NCI-H1930 (cell line): ENCODE data around the gene FARS2.

Experiments
- DNase-seq, 2 experiments: peaks; one replicate each; lab custom pipeline; 2025; lab: John Stamatoyannopoulos, UW

The FARS2 gene

DNA sequence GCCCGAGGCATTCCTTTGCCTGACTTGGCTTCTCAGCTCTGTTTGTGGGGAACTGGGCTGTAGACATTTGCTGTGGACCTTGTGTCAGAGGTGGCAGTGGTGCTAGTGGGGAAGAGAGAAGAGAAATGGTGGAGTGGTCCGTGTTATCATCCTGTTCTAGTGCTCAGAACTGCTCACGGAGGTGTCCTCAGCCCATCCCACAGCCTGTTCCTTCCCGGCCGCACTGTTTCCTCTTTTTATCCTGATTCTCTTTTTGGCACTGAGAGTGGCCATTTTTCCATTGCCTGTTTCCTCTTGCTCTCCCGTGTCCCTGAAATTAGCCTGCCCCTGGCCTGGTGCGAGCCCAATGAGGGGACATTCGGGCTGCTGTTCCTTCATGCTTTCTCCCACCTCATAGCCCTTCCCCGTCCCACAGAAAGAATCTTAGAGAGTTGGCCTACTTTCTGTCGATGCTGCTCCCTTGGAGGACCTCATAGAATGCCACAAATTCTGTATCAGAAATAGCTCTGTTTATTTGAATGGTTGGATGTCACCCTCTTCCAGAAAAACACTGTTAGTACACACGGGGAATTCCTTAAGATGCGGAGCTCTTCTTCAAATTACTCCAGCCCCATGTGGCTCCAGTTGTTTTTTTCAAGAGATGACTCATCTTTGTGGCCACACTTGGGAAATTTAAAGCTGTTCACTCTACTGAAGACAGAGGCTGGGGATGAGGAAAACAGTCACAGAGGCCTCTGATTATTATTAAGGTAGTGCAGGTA, 26.1 kb downstream of the FARS2 start:
- no peak for DNase-seq

DNA sequence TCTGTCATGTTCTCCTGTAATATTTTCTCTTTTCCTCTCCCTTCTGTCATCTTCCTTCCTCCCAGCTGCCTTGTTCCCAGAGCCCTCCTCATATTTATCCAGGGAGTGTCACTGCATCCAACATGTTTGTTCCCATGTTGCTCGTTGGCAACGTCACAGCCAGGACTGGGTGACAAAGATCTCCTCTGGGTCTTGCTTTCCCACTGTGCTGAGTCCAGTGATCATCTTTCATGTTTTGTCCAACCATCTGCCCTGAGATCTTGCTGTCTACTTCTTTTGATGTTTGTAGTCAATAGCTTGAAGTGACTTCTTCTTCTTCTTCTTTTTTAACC, 26.6 kb downstream of the FARS2 start:
- no peak for DNase-seq

DNA sequence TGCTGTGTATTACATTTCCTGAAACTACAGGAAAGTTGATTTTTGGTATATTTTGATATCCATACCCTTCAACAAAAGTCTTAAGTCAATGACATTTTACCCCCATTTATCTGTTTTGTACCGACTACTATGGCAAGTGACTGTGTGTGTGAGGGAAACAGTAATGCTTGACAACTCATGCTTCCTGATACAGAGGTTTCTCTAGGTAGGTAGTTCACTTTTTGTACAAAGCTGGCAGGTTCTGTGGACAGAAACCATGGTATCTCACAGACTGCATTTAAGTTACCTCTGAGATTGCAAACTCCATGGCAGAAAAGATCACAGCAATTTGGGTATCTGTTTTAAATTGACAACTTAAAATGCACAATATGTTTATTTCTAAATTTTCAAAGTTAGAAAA, 28.8 kb downstream of the FARS2 start:
- DNase-seq: no peak

DNA sequence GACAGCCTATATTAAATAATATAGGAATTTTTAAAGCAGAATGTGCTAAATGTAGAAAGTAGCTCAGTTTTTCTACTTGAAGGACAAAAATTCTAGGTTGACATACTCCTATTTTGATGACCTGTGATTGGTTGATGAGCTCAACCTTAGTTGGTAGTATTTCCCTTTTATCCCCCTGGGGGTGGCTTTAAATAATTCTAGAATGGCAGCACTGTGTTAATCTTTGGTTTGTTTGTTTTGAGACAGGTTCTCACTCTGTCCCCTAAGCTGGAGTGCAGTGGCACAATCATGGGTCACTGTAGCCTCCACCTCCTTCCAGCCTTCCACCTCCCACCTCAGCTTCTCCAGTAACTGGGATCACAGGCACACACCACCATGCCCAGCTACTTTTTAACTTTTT, 29.2 kb downstream of the FARS2 start:
- no peak for DNase-seq

DNA sequence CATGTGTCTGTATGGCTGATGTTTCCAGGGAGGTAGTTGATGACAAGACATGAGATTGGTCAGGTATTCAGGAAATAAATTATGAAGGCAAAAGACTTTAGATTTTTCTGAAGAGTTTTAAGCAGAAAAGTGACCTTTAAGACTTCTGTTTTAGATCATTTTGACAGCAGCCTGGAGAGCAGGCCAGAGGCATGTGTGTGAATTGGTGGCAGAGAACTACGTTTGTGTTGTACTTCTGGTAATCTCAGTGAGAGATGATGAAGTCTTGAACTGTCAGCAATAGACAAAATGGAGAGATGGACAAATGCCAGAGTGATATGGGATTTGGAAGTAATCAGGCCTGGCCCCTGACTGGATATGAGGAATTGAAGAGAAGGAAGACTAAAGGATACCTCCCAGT, 30.8 kb downstream of the FARS2 start:
- DNase-seq: no peak

DNA sequence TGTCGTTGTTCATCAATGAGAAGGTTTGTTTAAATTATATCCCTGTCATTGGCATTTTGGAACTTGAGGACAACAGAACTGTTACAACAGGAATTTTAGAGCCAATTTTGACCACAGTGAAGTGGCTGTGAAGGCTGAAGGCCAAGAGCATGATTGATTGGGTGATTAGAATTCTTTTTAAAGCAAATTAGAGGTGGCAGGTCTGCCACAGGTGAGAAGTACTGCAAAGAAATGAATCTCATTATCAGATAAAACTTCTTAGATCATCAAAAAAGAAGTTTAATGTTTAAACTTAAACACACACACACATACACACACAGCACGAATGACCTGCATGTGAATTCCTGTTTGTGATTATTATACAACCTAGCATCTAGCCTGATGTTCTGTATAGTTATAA, 32.4 kb downstream of the FARS2 start:
- no peak for DNase-seq

DNA sequence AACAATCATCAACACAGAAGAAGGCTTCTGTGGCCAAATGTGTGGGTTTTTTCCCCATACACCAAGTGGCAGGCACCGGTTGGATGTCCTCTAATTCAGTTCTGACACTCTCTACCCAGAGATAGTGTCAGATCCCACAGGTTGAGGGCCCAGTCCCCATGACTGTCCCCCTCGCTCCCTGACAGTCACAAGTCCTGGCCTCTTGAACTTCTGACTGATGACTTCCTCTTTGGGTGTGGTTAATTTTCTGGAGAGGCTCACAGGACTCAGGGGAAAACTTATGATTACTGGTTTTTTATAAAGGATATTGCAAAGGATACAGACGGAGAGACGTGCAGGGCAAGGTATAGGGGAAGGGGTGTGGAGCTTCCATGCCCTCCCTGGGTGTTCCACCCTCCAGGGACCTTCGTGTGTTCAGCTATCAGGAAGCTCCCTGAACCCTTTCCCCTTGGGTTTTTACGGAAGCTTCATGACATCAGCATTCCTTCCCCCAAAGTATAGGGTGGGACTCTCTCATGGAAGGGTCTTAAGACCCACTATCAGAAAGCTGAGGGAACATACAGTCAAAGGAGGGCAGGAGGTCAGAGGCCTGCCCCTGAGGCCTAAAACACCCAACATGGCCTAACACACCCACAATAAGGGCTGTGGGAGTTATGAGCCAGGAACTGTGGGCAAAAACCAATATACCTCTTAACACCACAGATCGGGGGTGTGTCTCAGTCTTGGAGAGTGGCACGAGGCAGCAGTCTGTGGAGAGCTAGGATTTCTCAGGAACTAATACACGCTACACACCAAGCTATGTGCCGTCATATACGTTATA, 33.3 kb downstream of the FARS2 start:
- DNase-seq: no peak

DNA sequence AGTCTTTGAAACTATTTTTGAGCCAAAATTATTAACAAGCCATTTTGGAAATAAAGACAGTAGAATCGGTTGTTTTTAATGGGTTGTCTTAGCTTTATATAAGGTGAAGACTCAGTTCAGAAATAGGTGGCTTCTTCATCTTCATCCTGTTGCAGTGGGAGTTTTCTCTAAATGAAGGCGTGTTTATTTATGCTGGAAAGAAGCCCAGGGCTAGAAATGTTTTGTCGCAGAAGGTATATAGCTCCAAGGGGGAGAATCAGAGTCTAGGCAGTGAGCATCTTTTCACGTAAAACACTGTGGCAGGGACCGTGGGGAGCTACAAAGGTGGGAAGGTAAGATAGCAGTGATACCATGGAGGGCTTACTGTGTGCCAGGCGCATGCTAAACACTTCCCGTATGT, 34.3 kb downstream of the FARS2 start:
- DNase-seq: no peak

DNA sequence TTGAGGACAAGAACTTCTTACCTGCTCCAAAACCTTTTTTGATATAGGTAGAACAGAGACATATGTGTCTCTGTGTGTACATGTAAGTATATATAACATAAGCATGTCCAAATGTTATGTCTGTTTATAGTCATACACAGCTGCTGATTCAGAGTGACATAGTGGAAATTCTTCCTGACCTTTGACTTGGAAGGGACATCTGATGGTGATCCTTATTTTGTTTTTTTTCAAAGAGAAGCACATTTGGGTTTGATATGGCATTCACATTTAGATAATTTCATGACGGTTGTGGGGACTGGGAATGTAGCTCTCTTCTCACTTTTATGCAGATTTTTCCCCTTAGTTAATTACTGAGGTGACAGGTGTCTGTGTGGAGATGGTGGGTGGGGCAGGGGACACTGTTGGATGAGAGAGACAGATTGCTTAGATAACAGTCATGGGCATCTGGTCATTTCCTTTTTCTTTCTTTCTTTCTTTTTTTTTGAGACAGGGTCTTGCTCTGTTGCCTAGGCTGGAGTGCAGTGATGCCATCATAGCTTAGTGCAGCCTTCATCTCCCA, 39.0 kb downstream of the FARS2 start:
- DNase-seq: no peak

DNA sequence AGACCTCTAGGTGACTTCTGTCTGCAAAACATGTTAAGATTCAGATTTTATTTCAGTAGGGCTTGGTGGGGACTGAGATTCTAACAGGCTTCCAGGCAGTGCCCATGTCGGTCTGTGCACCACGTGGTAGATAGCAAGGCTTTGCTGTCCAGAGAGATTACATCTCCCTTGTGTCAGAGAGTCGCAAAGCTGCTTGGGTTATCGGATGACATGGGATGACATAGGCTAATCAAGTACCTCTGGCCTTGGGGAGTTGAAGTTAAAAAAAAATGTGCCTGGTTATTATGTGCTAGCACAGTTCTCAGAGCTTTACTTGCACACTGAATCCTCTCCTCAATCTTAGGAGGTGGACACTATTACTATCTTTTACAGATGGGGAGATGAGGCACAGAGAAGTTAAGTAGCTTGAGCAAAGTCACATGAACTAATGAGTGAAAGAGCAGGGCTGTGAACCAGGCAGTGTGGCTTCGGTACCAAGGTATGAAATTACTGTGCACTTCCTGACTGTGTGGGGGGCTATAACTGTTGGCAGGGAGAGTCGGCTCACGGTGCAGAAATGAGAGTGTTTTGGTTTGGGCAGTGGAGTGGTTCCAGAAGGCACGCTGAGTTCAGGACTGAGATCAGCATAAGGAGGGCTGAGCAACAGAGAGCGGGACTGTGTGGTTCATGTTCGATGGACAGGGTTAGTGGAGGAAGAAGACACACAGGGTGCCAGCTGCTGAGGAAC, 41.1 kb downstream of the FARS2 start:
- no peak for DNase-seq

DNA sequence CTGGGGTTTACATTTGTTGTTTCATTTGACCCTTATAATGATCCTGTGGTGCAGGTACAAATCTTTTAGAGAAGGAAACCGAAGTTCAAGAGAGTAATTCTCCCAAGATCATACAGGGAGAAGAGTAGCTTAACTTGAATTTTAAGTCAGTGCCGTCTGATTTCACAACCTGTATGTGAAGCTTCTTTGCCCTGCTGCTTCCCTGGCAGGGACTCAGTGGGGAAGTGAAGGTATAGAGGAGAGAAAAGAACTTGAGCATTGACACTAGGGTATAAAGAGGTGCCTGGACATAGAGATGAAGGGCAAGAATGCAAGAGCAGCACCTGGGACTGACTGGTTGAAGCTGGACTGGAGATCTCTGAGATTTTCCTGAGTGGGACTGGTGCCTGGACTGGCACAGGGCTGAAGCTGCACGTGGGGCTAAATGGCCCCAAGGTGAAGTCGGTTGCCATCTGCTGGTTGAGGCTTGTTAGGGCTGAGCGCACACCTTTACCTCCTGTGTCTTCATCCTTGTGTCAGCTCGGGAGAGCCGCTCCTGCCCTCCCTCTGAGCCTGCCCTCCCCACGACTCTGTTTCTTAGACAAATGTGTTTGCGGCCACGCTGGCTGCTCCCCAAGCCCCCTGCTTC, 41.8 kb downstream of the FARS2 start:
- no peak for DNase-seq

DNA sequence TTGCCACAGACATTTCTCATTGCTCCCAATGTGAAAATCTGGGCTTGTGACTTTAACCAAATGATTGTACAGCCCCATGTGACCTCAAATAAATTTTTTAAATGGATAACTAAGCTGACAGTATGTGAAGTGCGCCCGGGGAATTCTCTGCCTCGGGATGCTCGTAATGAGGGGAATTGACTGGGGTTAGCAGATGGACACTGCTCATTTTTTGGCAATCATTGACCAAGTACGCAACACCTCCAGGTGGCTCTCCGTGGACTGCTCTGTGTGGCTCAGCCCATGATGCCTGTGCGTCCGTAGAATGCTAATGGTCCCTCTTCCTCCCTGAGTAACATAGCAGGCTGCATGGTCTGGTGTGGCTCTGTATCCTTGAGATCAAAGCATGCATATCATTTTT, 42.4 kb downstream of the FARS2 start:
- DNase-seq: no peak

DNA sequence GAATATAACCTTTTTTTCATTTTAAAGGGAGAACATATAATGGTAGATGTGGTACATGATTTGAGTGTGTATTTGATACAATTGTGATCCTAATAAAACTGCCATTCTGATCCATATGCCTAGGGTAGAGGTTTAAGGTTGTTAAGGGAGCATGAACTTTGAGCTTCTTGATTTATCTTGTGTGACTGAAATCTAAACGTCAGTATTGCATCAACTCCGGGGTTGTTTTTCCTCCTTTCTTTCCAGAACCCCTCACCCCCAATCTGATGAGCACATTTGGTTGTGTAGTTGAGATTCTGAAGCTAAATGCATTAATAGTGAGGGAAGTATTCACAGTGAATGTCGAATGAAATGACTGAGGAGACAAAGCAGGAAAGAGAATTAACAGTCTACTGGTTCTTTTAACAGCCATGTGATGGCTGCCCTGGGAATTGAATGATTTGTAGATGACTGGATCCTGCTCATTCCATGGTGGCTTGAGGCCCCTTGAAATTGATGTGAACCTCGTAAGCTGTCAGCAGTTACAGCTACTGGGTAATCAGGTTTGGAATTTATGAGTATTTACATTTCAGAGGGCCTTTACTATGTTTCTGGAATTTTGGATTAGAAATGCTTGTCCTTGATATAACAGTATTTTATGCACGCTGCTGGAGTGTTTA, 44.8 kb downstream of the FARS2 start:
- DNase-seq: no peak

DNA sequence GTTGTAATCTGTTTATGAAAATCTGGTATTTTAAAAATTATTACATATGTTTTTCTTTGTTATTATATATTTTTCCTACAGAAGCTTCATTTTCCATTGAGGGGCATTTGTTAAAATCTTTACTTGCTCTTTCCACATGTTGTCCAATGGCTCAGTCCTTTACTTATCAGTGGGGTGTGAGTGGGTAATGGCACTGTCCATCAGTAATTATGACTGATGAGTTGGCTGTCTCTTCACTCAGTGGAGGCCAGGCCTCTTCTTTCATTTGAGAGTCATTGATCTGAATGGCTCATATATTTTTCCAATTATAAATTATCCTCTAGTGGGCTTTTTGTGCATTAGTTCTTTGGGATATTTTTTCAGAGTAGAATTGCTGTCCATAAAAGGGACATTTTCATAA, 45.7 kb downstream of the FARS2 start:
- DNase-seq: no peak

DNA sequence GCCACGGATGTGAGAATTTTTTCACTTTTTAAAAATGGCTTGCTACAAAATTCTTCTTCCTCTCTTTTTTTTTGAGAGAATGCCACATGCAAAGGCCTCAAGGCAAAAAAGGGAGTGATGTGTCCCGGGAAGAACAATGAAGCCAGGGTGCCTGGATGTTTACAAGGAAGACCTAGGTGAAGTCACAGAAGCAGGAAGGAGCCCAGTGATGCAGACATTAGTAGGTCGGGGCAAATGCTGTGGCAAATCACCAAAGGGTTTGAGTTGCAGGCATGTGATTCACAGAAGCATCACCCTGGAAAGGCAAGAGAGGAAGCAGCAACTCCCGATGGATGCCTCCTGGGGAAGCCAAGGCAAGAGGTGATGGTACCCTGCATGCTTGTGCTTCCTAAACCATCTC, 46.8 kb downstream of the FARS2 start:
- no peak for DNase-seq

DNA sequence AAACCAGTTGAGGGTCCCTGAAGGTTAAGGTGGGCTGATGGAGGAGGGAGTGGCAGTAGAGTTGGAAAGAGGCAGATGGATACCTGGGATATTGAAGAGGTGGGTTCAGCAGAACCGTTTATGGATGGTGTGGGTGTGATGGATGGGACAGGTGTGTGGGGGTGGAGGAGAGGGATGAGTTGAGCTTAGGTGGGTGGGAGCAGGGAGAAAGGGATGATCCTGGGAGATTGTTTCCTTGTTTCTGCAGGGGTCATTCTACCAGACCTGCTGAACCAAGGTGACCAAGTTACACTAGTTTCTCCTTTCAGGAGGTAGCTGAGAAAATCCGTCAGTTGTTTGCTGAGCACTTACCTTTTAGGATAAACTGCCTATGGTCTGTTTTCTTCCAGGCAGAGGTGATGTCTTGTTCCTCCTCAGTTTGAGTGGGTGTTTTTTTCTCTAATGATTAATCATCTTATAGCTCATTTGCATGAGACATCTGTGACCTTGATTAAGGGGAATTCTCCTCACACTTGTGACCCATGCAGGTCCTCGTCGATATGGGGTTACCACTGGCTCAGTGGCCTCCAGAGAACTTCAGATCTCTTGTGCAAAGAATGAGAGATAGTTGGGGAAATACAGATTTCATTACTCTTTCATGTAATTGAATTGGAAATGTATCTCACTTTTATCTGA, 53.0 kb downstream of the FARS2 start:
- DNase-seq: no peak

DNA sequence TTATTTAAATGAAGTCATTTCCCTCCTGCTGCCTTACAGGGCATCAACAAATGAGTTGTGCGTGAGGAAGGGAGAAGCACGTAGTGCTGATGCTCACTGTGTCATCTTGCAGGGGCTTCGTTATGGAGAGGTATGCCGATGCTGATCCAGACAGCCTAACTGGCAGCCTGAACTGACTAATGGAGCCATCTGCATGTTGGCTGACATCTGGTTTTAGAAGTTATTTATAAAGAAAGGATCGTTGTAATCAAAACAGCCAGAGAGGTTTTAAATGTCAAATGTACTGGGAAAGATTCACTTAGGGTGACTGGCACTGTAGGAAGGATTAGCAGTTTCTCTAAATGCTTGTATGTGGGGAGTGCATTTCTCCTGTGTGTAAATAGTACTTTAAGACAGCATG, 54.6 kb downstream of the FARS2 start:
- no peak for DNase-seq

DNA sequence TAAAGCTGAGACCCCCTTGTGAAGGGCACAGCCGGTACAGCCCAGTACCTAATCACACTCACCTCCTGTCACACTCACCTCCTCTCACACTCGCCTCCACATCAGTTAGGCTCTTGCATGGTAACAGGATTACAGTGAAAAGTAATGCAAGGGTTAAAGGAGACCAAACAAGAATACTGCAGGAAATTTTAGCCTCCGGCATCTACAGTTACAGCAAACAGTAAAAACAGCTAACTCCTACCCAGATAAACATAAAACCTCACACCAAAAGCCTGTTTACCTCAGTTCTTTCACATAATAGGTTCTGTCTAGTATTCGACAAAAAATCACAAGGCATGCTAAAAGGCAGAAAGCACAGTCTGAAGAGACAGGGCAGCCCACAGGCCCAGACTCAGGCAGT, 55.6 kb downstream of the FARS2 start:
- no peak for DNase-seq

DNA sequence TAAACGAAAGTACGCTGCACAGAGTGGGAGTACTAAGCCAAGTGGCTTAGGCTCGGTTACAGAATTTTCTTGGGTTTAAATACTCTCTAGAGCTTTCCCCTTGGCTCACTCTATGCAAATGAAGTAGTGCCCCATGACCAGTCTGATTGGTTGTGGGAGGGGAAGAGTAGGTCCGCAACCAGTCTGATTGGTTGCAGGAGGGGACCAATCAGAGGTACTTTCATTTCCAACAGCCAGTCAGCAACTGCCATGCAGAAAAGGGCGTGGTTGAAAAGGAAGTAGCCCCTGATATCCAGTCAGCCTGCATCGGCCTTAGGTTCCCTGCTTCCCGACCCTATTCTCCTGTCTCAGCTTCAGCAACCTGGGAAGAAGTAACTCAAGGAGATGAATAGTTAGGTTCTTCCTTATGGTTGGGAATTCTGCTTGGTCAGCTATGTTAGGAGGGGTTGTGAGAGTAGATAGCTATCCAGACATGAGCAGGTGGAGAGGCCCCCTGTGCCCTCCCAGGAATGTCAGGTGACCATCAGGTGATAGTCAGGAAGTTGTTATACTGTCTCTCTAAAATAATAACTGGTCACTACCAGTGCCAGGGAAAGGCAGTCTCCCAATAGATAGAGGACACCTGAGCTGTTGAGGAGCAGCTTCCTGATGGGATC, 57.4 kb downstream of the FARS2 start:
- no peak for DNase-seq

DNA sequence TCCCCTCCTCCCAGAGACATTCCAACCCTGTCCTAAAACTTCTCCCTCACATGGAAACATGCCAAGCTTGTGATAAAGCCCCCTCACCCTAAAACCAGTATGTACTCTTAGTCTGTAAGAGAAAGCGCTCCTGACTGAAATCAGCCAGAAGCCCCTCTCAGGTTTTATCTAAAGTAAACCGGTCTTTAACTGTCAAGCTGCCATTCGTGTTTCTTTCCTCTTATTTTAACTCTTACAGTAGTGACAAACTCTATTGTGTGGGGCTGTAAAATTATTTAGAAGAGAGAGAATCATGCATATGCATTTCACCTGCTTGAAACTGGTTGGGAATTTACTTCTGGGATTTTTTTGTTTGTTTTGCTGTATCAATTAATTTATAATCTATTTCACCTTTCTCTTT, 62.7 kb downstream of the FARS2 start:
- DNase-seq: no peak

DNA sequence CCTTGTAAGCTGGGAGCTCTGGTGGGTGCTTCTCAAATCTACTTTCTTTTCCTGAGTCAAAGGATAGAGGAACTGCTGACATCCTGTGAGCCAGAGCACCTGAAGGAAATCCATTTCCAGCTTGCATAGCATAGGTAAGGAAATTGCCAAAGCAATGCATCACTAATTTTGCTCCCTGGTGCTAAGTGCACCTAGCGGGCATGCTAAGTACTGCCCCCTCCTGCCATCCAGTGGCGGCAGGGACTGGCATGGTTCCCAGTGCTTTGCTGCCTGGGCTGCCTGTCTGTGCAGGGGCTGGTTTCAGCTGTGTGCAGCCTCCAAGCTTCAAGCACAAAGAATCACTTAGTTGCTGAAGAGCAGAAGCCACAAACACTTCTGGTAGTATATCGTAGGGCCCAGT, 63.9 kb downstream of the FARS2 start:
- DNase-seq: no peak
